Activated naive CD4-positive, alpha-beta T cell treated with anti-CD3 and anti-CD28 coated beads, Interleukin-2, amount 50 U/mL, for 24 hours (primary cell): ENCODE results near the gene RHOBTB3.
A peak's percentile ranks its signal among the peaks of the same experiment; 100 is the strongest.
"Not testable (repeated sequence)": the region's sequence is repeated elsewhere in the genome, so short reads cannot be mapped to it uniquely, and the experiment has no call there.

Source experiments
- H3K27ac Mint-ChIP-seq: one replicate; pipeline ENCODE4 v1.8.0; 2021; ENCODE audit warnings: mild to moderate bottlenecking, mixed read lengths
- H3K27me3 Mint-ChIP-seq: one replicate; pipeline ENCODE4 v1.8.0; 2021; ENCODE audit warnings: mixed read lengths
- H3K36me3 Mint-ChIP-seq: one replicate; pipeline ENCODE4 v1.8.0; 2021; ENCODE audit warnings: mixed read lengths
- H3K4me1 Mint-ChIP-seq: one replicate; pipeline ENCODE4 v1.8.0; 2021; ENCODE audit warnings: mixed read lengths
- H3K4me3 Mint-ChIP-seq: one replicate; pipeline ENCODE4 v1.8.0; 2021; ENCODE audit warnings: mild to moderate bottlenecking, mixed read lengths
- H3K9me3 Mint-ChIP-seq: one replicate; pipeline ENCODE4 v1.8.0; 2021; ENCODE audit warnings: mixed read lengths

RHOBTB3 gene

DNA sequence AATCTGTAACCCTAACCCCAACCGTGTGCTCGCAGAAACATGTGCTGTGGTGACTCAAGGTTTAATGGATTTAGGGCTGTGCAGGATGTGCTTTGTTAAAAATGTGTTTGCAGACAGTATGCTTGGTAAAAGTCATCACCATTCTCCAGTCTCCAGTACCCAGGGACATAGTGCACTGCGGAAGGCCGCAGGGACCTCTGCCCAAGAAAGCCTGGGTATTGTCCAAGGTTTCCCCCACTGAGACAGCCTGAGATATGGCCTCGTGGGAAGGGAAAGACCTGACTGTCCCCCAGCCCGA, 79.9 kb downstream of the RHOBTB3 start:
- H3K27me3 Mint-ChIP-seq, H3K9me3 Mint-ChIP-seq: not testable (repeated sequence)
- Mint-ChIP-seq H3K4me3 (peak overlapping the region; percentile 55), H3K27ac (peak overlapping the region; percentile 66), H3K36me3 (peaks cover 16% of the 10 kb centered on the region), H3K4me1 (peaks cover 83% of the 10 kb centered on the region)

- H3K4me1 Mint-ChIP-seq: peaks cover 88% of the 10 kb centered on the region
- H3K27ac Mint-ChIP-seq: peak overlapping the region; percentile 88
- peaks cover 16% of the 10 kb centered on the region for H3K36me3 Mint-ChIP-seq
- H3K9me3 Mint-ChIP-seq, H3K27me3 Mint-ChIP-seq: not testable (repeated sequence)
- H3K4me3 Mint-ChIP-seq: peak overlapping the region; percentile 36
These were observed 80.4 kb downstream of the RHOBTB3 start for GRCh38 chr5:95811461-95812073.

DNA sequence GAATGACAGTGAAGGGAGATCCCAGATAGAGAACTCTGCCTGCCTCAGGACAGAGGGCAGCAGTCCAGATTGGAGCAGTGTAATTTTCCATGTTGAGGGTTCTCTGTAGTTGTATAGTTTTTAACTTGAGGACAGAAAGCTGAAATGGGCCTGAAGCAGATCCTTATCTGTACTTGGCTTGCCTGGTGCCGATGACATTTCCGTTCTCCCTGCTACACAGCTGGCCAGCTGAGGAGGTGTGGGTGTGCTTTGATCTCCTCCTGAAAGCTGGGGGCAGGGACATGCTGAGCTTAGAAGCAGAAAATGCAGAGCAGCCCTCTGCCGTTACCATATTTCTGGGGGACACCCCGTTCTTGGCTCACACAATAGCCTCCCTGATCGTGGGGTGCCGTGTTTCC, 80.9 kb downstream of the RHOBTB3 start:
- Mint-ChIP-seq H3K9me3 (no peaks in the 10 kb centered on the region), H3K27me3 (no peaks in the 10 kb centered on the region), H3K36me3 (peaks cover 16% of the 10 kb centered on the region), H3K4me3 (peak overlapping the region; percentile 36), H3K4me1 (peaks cover 93% of the 10 kb centered on the region), H3K27ac (peak overlapping the region; percentile 88)

- not testable (repeated sequence) for H3K9me3 Mint-ChIP-seq, H3K27me3 Mint-ChIP-seq, H3K4me3 Mint-ChIP-seq
- Mint-ChIP-seq H3K27ac (peak overlapping the region; percentile 52), H3K36me3 (peaks cover 16% of the 10 kb centered on the region), H3K4me1 (peaks cover 96% of the 10 kb centered on the region)
These were observed 81.9 kb downstream of the RHOBTB3 start for GRCh38 chr5:95813035-95813434.

DNA sequence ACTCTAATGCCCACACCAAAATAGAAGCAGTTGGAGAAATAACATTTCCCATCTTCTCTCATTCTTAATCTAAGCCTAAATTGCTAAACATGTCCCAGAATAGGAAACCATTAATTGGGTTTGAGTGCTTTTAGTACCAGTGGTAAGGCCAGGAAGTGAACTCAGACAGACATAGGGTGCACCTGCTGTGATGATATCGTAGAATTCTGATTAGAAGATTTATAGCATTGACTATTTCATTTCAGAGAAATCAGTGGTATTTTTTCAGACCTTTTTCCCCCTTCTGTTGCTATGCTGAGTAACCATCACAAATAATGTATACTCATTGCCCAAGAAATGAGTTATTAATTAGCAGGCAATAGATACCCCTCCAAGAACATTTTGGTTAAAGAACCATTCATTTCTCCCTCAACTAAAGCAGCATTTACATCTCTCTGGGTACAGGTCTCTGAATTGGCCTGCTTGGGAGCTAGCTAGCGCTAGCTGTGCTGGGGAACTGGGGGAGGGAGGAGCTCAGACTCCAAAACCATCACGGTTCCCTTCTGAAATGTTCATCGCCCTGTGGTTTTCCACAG, 84.1 kb downstream of the RHOBTB3 start:
- Mint-ChIP-seq H3K4me3 (peak overlapping the region; percentile 3), H3K9me3 (no peaks in the 10 kb centered on the region), H3K27me3 (no peaks in the 10 kb centered on the region), H3K36me3 (peaks cover 16% of the 10 kb centered on the region), H3K4me1 (peaks cover 90% of the 10 kb centered on the region), H3K27ac (peak overlapping the region; percentile 86)

- H3K4me1 Mint-ChIP-seq: peaks cover 84% of the 10 kb centered on the region
- H3K9me3 Mint-ChIP-seq: no peaks in the 10 kb centered on the region
- peak overlapping the region; percentile 97 for H3K27ac Mint-ChIP-seq
- H3K27me3 Mint-ChIP-seq: no peaks in the 10 kb centered on the region
- peak overlapping the region; percentile 90 for H3K4me3 Mint-ChIP-seq
- H3K36me3 Mint-ChIP-seq: peaks cover 16% of the 10 kb centered on the region
These were observed 85.2 kb downstream of the RHOBTB3 start for GRCh38 chr5:95816341-95816740.

DNA sequence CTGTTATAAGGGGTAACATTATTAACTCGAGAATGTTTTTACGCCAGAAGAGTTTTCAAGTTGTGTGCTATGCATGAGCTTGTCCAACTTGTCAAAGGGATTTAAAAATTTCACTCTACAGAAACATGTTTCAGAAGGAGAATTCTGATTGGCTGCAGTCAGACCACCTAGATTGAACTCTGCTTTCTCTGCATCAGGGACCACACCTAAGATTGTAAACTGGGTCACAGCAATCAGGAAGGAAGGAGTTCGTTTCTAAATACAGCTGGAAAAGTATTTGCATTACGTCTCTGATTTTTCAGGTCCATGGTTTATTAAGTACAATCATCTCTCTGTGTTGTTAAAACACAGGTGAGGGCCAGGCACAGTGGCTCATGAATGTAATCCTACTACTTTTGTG, 85.6 kb downstream of the RHOBTB3 start:
- Mint-ChIP-seq H3K27me3 (no peaks in the 10 kb centered on the region), H3K9me3 (no peaks in the 10 kb centered on the region), H3K27ac (peak overlapping the region; percentile 97), H3K4me1 (peaks cover 84% of the 10 kb centered on the region), H3K36me3 (peaks cover 16% of the 10 kb centered on the region), H3K4me3 (peak overlapping the region; percentile 90)

DNA sequence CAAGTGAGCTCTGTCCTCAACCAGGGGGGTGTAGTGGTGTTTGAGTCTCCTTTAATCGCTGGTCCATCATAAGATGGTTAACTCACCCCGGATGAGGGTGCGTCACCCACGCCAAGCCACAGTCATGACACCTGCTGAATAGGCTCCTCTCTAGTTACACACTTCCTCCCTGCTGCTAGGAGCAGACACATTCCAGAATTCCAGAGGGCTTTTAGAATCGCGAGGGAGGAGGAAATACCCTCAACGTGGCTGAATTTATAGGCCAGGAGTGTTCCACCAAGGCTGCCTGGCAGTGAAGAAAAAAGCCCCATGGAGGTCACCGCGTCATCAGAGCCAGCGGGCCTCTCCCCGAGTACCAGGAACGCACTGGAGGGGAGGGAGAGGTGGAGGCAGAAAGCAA, 86.3 kb downstream of the RHOBTB3 start:
- H3K36me3 Mint-ChIP-seq: peaks cover 14% of the 10 kb centered on the region
- H3K27ac Mint-ChIP-seq: peak overlapping the region; percentile 97
- H3K4me1 Mint-ChIP-seq: peaks cover 80% of the 10 kb centered on the region
- no peaks in the 10 kb centered on the region for H3K9me3 Mint-ChIP-seq
- H3K4me3 Mint-ChIP-seq: peak overlapping the region; percentile 90
- no peaks in the 10 kb centered on the region for H3K27me3 Mint-ChIP-seq

DNA sequence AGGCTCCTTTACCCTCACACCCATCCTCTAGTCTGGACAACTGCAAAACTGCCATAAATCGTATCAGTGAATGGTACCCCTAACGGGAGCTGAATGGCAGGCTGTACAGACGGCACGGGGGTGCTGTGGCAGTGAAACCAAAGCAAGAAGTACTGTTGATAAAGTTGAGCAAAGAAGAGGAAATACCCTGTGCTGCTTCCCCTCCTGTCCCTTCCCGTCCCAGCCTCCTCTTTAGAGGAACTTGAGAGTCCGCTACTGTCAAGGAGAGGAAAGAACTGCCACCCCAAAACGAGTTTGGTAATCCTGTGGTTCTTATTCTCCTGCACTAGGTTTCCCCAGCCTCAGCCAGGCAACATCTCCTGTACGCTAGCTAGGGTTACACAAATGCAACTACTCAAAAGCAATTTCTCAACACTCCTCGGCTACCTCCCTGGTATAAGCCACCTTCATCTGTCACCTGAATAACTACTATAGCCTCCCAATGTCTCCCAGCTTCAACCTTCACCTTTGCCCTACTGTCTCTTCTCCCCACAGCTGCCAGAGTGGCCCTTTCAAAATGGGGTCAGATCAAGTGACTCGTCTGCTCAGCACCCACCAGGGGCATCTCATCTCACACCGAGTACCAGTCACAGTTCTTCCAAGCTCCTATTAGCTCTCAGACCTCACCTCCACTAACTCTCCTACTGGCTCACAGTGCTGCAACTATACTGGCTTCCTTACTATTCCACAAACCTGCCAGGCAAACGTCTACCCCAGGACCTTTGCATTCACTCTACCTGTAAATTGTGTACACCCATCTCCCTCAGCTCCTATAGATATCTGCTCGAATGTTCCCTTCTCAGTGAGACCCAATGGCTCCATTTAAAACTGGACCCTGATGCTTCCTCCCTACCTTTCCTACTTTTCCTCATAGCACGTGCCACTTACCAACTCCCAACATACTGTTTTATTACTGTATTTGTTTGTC, 87.3 kb downstream of the RHOBTB3 start:
- no peaks in the 10 kb centered on the region for H3K27me3 Mint-ChIP-seq
- peak overlapping the region; percentile 90 for H3K4me3 Mint-ChIP-seq
- peak overlapping the region; percentile 97 for H3K27ac Mint-ChIP-seq
- H3K9me3 Mint-ChIP-seq: no peaks in the 10 kb centered on the region
- H3K36me3 Mint-ChIP-seq: peaks cover 10% of the 10 kb centered on the region
- peaks cover 79% of the 10 kb centered on the region for H3K4me1 Mint-ChIP-seq

- H3K9me3 Mint-ChIP-seq: no peaks in the 10 kb centered on the region
- H3K4me3 Mint-ChIP-seq: peak overlapping the region; percentile 94
- no peaks in the 10 kb centered on the region for H3K36me3 Mint-ChIP-seq
- H3K27me3 Mint-ChIP-seq: no peaks in the 10 kb centered on the region
- H3K27ac Mint-ChIP-seq: peak overlapping the region; percentile 98
- H3K4me1 Mint-ChIP-seq: peaks cover 78% of the 10 kb centered on the region
These were observed 90.2 kb downstream of the RHOBTB3 start for GRCh38 chr5:95821110-95822021.

DNA sequence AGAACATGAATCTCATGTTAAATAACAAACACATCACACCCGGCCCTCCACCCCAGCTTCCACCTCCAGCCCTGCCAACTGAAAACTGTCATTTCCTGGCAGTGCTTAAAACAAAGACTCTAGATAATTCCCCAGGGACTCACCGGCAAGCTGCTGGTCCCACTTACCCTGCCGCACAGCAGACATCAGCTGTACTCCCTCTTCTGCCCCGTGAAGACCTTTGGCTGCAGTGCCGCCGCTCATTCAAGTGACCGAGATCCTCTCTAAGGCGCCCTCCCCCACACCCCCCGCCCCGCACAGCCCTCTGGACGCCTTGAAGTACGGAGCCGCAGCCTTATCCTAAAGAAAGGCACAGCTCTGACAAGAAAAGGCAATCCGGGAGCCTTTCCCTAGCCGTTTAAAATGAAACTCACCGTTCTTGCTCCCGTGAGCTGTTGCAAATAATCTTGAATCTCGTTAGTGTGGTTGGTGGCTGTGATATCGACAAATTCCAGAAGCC, 91.0 kb downstream of the RHOBTB3 start:
- Mint-ChIP-seq H3K4me3 (peak overlapping the region; percentile 94), H3K27ac (peak overlapping the region; percentile 98), H3K4me1 (peaks cover 71% of the 10 kb centered on the region), H3K36me3 (no peaks in the 10 kb centered on the region), H3K27me3 (no peaks in the 10 kb centered on the region), H3K9me3 (no peaks in the 10 kb centered on the region)

- Mint-ChIP-seq H3K27ac (peak within 1 kb of the TSS; percentile 98), H3K9me3 (no peaks in the 10 kb centered on the region), H3K4me3 (peak within 1 kb of the TSS; percentile 94), H3K36me3 (no peaks in the 10 kb centered on the region), H3K27me3 (no peaks in the 10 kb centered on the region), H3K4me1 (peaks cover 71% of the 10 kb centered on the region)
These were observed 91.5 kb downstream of the RHOBTB3 start, which contains the start of gene GLRX for GRCh38 chr5:95822542-95823181. GLRX (minus strand) TSS chr5:95822726; CDS start chr5:95822662, 64 bp downstream.

DNA sequence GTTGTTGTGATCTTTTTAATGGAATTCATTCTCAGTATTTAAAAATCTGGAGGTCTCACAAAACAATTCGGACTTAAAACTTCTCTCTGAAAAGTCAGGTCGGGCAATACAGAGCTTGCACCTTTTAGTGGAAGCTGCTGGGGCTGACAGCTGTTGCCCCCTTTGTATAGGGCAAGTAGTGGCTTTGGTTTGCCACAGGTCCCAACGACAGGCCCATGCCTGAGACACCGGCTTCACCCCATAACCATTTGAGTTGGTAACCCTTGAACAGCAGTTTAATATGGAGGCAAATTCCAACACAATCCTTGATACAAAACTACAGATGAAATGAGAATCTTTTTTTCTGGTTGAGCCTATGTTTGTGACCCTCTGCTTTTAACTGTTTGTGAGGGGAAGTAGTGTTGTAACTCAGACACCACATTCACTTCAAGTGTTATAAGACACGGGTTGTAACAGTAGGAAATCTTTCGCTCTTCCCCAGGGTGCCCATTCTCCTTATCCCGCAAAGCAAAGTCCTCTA, 92.1 kb downstream of the RHOBTB3 start:
- peak overlapping the region; percentile 98 for H3K27ac Mint-ChIP-seq
- H3K27me3 Mint-ChIP-seq: no peaks in the 10 kb centered on the region

DNA sequence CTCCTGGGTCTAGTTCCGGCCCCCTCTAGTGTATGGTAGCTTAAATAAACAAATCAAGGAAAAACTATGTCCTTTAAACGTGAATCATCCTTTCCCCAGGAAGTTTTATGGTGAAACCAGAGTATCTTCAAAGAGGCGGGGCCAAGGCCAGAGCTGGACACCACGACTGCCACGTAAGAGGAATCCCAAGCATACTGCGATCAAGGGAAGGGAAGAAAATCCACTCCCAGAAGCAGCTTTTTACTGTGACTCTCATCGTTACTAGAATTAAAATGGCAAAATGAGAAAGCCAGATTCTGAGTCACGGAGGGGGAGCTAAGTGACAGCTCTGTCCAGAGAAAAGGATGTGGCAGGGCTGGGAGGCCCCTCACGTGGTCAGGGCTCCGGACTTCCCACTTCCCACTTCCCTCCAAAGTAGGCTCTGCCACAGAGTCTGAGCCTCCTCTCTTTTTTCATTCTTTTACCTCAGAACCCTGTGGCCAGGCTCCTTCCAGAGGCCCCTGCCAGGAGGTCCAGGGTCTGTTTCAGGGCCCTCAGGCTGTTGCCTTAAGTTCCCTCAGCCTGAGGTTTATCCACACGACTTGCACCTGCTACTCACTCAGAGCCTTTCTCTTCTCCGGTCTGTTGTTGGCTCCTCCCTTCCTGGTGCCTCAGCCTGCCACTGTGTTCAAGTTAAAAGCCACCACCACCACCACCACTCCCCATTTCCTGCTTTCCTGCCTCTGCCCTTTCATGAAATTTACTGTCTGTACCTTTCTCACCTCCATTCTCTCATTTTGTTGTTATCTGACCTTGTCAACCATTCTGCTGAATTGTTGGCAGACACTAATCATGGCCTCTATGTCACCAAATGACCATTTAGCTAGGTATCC, 92.8 kb downstream of the RHOBTB3 start:
- no peaks in the 10 kb centered on the region for H3K9me3 Mint-ChIP-seq
- H3K4me1 Mint-ChIP-seq: peaks cover 62% of the 10 kb centered on the region
- no peaks in the 10 kb centered on the region for H3K36me3 Mint-ChIP-seq
- peak overlapping the region; percentile 94 for H3K4me3 Mint-ChIP-seq
- peak overlapping the region; percentile 98 for H3K27ac Mint-ChIP-seq
- no peaks in the 10 kb centered on the region for H3K27me3 Mint-ChIP-seq

More for the DNA sequence above, 92.1 kb downstream of the RHOBTB3 start:
- Mint-ChIP-seq H3K9me3 (no peaks in the 10 kb centered on the region), H3K36me3 (no peaks in the 10 kb centered on the region), H3K4me1 (peaks cover 69% of the 10 kb centered on the region), H3K4me3 (peak overlapping the region; percentile 94)
